K562 (cell line): ENCODE data around the gene ZNF280C. TPM values are rescaled to one million over a fixed set of nuclear protein-coding genes. Genes with fewer than 3 reads are reported as not detected.

Experiments used
- ARID3A ChIP-seq: IDR thresholded peaks from 2 replicates; pipeline ENCODE4 v1.6.1; 2012; ENCODE audit warnings: low read depth, low read length, improper control_type of control experiment, borderline replicate concordance
- BHLHE40 ChIP-seq: IDR thresholded peaks from 2 replicates; pipeline ENCODE4 v1.6.1; 2011; ENCODE audit warnings: low read length, improper control_type of control experiment
- BMI1 ChIP-seq: fragments of 150-350 bp; IDR thresholded peaks from 2 replicates; pipeline ENCODE4 v1.6.1; 2014; ENCODE audit warnings: low read length
- E2F3 ChIP-seq: fragments of 250-450 bp; sonication (Bioruptor Pico); IDR thresholded peaks from 2 replicates; pipeline ENCODE4 v1.4.0; 2020; ENCODE audit warnings: mild to moderate bottlenecking
- EZH2 ChIP-seq: IDR thresholded peaks from 2 replicates; pipeline ENCODE4 v1.6.1; 2012; ENCODE audit warnings: low read depth, mild to moderate bottlenecking, inconsistent platforms, low read length, borderline replicate concordance
- FOXP1 ChIP-seq: sonication (generic); formaldehyde crosslinking; IDR thresholded peaks from 2 replicates; pipeline ENCODE4 v1.8.0; 2022; ENCODE audit warnings: mild to moderate bottlenecking, missing genetic modification reagents
- GATA2 ChIP-seq: sonication (generic); formaldehyde crosslinking; IDR thresholded peaks from 2 replicates; pipeline ENCODE4 v1.4.0; 2020; ENCODE audit warnings: mild to moderate bottlenecking, missing genetic modification reagents
- HDAC1 ChIP-seq, 2 experiments: fragments of 450-650 bp; IDR thresholded peaks; 2 replicates each; pipeline ENCODE4 v1.6.1; 2016 to 2017; ENCODE audit warnings: inconsistent platforms in 1 of 2, mild to moderate bottlenecking in 1 of 2, moderate library complexity in 1 of 2
- HIVEP1 ChIP-seq: fragments of 250-450 bp; sonication (Bioruptor Pico); IDR thresholded peaks from 2 replicates; pipeline ENCODE4 v1.4.0; 2020; ENCODE audit warnings: mild to moderate bottlenecking
- HMG20A ChIP-seq: fragments of 450-650 bp; formaldehyde crosslinking; conservative IDR thresholded peaks from 2 replicates; pipeline ENCODE4 v1.4.0; 2020; ENCODE audit warnings: mild to moderate bottlenecking, mixed read lengths
- HOMEZ ChIP-seq: fragments of 250-450 bp; sonication (Bioruptor Pico); IDR thresholded peaks from 2 replicates; pipeline ENCODE4 v1.4.0; 2020; ENCODE audit warnings: mild to moderate bottlenecking, moderate library complexity
- PHF20 ChIP-seq: fragments of 450-650 bp; IDR thresholded peaks from 2 replicates; pipeline ENCODE4 v1.6.1; 2018; ENCODE audit not compliant: partially characterized antibody
- POLR3G ChIP-seq: IDR thresholded peaks from 2 replicates; pipeline ENCODE4 v1.6.1; 2011; ENCODE audit not compliant: insufficient read length, insufficient replicate concordance; ENCODE audit errors: extremely low read depth
- RUNX1 ChIP-seq: sonication (generic); IDR thresholded peaks from 2 replicates; pipeline ENCODE4 v1.6.1; 2016; ENCODE audit warnings: antibody characterized with exemption, low read depth
- TAF1 ChIP-seq: IDR thresholded peaks from 2 replicates; pipeline ENCODE4 v1.6.1; 2011; ENCODE audit warnings: mild to moderate bottlenecking, low read length, moderate library complexity; ENCODE audit not compliant: insufficient read depth, control insufficient read depth, severe bottlenecking; ENCODE audit errors: extremely low read depth
- TAF7 ChIP-seq: fragments of 450-650 bp; IDR thresholded peaks from 2 replicates; pipeline ENCODE4 v1.6.1; 2016; ENCODE audit warnings: missing genetic modification characterization, missing compliant biosample characterization
- ZBTB34 ChIP-seq: fragments of 250-450 bp; sonication (Bioruptor Pico); IDR thresholded peaks from 2 replicates; pipeline ENCODE4 v1.8.0; 2021; ENCODE audit warnings: mild to moderate bottlenecking, moderate library complexity
- ZC3H11A ChIP-seq: IDR thresholded peaks from 2 replicates; pipeline ENCODE4 v1.6.1; 2012; ENCODE audit warnings: low read depth, low read length, improper control_type of control experiment
- ZFP1 ChIP-seq: fragments of 450-650 bp; formaldehyde crosslinking; IDR thresholded peaks from 2 replicates; pipeline ENCODE4 v1.4.0; 2020; ENCODE audit warnings: mild to moderate bottlenecking, mixed read lengths
- ZNF316 ChIP-seq: fragments of 450-650 bp; IDR thresholded peaks from 2 replicates; pipeline ENCODE4 v1.6.1; 2016
- ZSCAN29 ChIP-seq: fragments of 450-650 bp; IDR thresholded peaks from 2 replicates; pipeline ENCODE4 v1.6.1; 2017
- ZZZ3 ChIP-seq: fragments of 450-650 bp; IDR thresholded peaks from 2 replicates; pipeline ENCODE4 v1.6.1; 2016; ENCODE audit warnings: antibody characterized with exemption, mild to moderate bottlenecking, moderate library complexity
- polyA plus RNA-seq, 8 experiments: library from polyadenylated mRNA; depleted of rRNA in 4 of 8; stranded (reverse) in 5 of 8; unstranded in 3 of 8; fragments of >200 nt; fragmentation: Nextera tagmentation in 2 of 8; fragmentation: Illumina TruSeq in 1 of 8; extraction: Ambion mirVana in 2 of 8; extraction: Trizol in 1 of 8; gene quantifications; 2 replicates each; pipeline versions ENCODE4 v1.2.1 to v1.2.3, GENCODE V29; 2011 to 2014; ENCODE audit warnings: inconsistent platforms in 1 of 8, missing spikeins in 1 of 8
- total RNA-seq, 7 experiments: library from RNA; depleted of rRNA in 6 of 7; stranded (reverse); fragments of >200 nt in 6 of 7; fragmentation: Illumina TruSeq in 2 of 7; extraction: Trizol in 2 of 7; gene quantifications; 2 replicates each; pipeline versions ENCODE4 v1.2.1 to v1.2.3, GENCODE V29; 2011 to 2021; ENCODE audit warnings: low replicate concordance in 1 of 7
- TF ChIP-seq, protein P1 (sequence below): fragments of 450-650 bp; IDR thresholded peaks from 2 replicates; pipeline ENCODE4 v1.7.1; 2018; ENCODE audit warnings: mild to moderate bottlenecking, low read depth; ENCODE audit not compliant: partially characterized antibody

Gene ZNF280C
- total and polyA plus RNA-seq, 9 of the 15 experiments (the other 6 are each of a cell fraction or from before 2014, with no cell fraction given), result 1.6 to 8.3 (median 4.4) TPM

DNA sequence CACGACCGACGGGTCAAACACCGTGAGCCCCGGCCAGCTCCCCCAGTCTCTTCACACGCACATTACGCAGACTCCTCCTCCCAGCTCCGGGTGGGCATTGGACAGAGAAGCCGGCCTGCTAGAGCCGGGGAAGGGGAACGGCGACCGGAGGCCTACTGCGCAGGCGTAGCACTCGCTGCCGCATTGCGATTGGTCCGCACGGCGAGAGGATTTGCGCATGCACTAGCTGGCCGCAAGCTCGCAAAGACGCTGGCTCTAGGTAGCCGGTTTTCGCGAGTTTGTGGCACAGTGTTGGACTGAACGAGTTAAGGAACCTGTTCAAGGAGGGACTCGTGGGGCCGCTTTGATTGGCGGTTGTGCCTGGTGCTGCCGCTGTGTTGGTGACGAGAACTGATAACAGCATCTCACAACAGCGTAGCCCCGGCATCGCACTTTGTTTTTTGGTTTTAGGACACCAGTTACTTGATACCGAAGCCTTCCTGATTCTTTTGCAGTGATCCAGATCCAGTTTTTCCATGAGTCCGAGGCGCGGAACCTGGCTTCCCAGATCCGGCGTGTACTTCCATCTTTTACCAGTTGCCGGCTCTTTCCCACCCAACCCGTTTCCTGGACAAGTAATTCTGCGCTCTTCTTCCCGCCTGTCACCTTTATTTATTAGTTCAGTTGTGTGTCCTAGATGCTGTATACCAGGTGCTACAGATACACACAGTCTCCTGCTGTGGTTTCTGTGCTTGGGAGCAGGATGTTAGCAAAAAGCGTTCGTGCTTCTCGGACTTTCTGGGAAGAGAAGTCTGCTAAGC lies 102.8 kb downstream of the ZNF280C start, which contains the start of gene AIFM1 (continued):
- TF ChIP-seq ARID3A (peak; percentile 62; the same call in 1 of the 2 replicates), FOXP1 (no peak), BHLHE40 (no peak), EZH2 (no peak), HIVEP1 (CRISPR knock-in tag) (no peak), TAF1 (peak; percentile 85), HDAC1 (IDR thresholded peaks at IDR 0.05) (peak in 1 of 2 experiments; percentile 32; a peak in 2 of 4 replicates), ZBTB34 (CRISPR knock-in tag) (no peak), ZFP1 (CRISPR knock-in tag) (no peak), HMG20A (CRISPR knock-in tag) (no peak), TAF7 (0 out of 2 replicates have a peak, but pooled peaks have one; percentile 33), ZSCAN29 (peak; percentile 94), PHF20 (peak; percentile 56), BMI1 (no peak), RUNX1 (no peak), POLR3G (no peak), HOMEZ (CRISPR knock-in tag) (no peak), E2F3 (CRISPR knock-in tag) (no peak), ZZZ3 (no peak), ZC3H11A (no peak), GATA2 (CRISPR knock-in tag) (no peak), ZNF316 (no peak)
- TF ChIP-seq, protein P1, sequence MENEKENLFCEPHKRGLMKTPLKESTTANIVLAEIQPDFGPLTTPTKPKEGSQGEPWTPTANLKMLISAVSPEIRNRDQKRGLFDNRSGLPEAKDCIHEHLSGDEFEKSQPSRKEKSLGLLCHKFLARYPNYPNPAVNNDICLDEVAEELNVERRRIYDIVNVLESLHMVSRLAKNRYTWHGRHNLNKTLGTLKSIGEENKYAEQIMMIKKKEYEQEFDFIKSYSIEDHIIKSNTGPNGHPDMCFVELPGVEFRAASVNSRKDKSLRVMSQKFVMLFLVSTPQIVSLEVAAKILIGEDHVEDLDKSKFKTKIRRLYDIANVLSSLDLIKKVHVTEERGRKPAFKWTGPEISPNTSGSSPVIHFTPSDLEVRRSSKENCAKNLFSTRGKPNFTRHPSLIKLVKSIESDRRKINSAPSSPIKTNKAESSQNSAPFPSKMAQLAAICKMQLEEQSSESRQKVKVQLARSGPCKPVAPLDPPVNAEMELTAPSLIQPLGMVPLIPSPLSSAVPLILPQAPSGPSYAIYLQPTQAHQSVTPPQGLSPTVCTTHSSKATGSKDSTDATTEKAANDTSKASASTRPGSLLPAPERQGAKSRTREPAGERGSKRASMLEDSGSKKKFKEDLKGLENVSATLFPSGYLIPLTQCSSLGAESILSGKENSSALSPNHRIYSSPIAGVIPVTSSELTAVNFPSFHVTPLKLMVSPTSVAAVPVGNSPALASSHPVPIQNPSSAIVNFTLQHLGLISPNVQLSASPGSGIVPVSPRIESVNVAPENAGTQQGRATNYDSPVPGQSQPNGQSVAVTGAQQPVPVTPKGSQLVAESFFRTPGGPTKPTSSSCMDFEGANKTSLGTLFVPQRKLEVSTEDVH, result no peak
